GM19395 (cell line): Measurements from ENCODE around the gene FGF7.
"Not testable (repeated sequence)": the region's sequence is repeated elsewhere in the genome, so short reads cannot be mapped to it uniquely, and the experiment has no call there.

ENCODE experiments used
- ATAC-seq: cut with Tn5 transposase; IDR thresholded peaks from one replicate; pipeline ENCODE4 v1.9.1; 2021; ENCODE audit warnings: mild to moderate bottlenecking, moderate library complexity; ENCODE audit not compliant: unreplicated experiment

Gene FGF7

DNA sequence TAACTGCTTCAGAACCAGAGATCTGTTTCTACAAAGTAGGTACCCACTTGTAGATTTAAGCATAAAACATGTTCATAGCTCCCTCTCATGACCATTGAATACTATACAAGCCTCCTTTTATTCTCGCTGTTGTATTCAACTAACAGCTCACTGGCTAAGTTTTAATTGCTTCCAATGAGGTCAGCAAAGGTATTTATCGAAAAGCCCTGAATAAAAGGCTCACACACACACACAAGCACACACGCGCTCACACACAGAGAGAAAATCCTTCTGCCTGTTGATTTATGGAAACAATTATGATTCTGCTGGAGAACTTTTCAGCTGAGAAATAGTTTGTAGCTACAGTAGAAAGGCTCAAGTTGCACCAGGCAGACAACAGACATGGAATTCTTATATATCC, at the start of gene FGF7:
Gene FGF7, plus strand, starts transcription at position 222 of the 400 bp plus-strand sequence. CDS start 1,056 bp downstream, outside the sequence.
- ATAC-seq = no peak

DNA sequence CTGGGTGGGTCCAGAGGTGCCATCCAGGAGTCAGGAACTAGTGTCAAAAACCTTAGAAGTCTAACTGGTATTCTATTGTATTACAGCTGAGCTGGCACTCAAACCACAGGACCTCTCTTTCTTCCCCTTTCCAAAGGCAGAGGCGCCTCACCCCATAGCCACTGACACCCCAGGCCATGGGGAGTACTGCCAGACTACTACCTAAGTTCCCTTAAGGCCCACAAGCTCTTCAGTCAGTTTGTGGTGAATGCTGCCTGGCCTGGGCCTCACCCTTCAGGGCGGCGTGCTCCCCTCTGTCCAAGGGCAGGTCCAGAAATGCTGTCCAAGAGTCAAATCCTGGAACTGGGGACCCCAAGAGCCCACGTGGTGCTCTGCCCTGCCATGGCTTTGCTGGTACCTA, 43.0 kb upstream of the FGF7 start:
- ATAC-seq = no peak

DNA sequence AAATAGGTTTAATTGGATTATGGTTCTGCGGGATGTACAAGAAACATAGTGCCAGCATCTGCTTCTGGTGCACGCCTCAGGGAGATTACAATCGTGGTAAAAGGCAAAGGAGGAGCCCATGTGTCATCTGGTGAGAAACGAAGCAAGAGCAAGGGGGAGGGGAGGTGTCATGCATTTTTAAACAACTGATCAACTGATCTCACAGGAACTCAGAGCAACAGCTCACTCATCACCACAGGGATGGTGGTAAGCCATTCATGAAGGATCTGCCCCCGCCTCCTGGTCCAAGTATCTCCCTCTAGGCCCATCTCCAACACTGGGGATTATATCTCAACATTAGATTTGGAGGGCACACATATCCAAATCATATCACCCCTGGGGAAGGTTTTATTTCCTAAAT, 42.1 kb upstream of the FGF7 start:
- no peak for ATAC-seq

DNA sequence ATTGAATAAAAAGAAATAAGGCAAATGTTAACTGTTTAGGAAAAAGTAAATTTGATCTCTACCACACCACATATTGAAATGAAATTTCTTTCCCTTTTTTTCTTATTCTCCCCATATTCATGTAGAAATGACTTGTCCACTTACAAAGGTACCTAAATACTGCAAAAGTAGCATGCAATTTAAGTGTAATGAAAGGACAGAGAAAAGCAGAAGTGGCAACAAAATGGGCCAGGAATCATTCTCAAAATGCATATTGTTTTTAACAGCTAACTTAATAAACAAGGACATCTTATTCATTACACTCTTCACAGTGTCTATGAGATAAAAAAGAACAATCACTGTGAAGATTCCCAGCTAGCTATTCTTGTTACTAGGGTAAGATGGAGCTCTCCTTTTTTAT, 40.6 kb upstream of the FGF7 start:
- no peak for ATAC-seq

DNA sequence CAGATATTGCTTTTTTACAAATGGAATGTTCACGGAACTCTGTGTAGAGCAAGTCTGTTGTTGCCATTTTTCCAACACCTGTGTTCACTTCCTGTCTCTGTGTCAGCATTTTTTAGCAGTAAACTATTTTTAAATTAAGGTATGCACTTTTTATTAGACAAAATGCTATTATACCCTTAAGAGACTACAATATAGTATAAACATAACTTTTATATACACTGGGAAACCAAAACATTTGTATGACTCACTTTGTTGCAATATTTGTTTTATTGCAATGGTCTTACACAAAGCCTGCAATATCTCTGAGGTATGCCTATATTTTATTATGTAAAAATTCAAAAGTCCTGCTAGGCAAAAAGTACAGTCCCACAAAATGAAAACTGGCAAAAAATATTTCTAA, 39.8 kb upstream of the FGF7 start:
- no peak for ATAC-seq

GRCh38 chr15:49387471-49387870, 35.6 kb upstream of the FGF7 start:
- ATAC-seq = no peak

GRCh38 chr15:49402515-49403296, 20.3 kb upstream of the FGF7 start:
- not testable (repeated sequence) for ATAC-seq

DNA sequence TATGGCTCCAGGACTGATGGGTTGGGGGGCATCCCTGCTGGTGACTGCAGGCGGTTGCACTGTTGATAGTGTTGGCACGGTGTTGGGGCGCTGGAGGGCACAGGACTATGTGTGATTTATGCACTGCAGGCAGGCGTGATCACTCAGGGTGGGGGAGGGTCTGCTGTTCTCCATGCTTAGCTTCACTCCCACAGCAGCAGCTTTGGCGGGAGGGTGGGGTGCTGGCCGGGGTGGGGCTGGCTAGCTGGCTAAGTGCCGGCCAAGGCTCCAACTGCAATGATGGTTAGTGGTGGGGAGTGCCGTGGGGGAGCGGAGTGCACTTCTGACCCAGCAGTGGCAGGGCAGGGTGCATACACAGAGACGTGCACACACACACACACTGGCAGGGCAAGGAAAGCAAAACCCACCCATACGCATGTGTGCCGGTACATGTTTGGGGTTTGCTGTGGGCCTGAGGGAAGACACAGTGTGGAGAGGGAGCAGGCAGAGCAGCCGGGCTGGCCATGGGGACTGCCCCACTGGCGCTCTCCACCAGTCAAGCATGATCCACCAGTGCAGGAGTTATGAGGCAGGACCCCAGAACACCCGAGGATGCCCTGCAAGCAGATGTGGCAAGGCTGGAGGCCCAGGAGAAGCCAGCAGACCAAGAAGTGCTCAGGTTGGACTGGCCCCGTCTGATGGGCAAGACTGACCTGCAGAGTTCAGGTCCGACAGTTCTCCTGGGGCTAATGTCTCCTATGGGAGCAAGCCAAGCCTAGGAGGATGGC, 16.5 kb upstream of the FGF7 start:
- no peak for ATAC-seq

GRCh38 chr15:49410641-49411040, 12.4 kb upstream of the FGF7 start:
- no peak for ATAC-seq

DNA sequence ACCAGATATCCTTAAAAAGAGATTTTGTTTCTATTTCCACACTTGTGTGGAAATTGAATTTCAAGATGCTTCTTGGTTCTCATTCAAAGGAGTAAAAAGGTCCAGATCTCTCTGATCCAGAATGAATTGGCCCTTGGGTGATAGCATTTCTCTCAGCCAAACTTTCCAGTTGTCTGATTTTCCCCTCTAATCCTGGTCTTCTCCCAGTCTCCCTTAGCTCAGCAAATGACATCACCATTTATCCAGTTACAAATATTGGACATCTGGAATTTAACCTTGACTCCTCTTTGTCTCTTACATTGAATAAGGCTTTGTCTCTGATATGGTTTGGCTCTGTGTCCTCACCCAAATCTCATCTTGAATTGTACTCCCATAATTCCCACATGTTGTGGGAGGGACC, 10.2 kb upstream of the FGF7 start:
- no peak for ATAC-seq

DNA sequence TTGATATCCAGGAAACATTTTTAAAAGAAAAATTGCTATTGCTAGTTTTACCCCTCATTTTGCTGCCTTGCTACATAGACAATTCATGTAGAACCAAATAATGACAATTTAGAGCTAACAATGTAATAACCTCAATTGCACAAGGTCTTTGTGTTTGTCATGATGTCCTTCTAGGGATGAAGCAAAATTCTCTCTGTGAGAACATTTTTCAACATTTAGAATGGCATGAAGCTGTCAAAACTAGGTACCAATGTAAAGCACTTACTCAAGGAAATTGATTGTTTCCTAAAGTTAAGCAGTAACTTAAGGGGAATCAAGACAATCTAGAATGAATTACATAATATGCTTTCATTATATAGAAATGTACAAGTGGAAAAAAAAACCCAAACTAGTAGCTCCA, 7.9 kb upstream of the FGF7 start:
- ATAC-seq = no peak

DNA sequence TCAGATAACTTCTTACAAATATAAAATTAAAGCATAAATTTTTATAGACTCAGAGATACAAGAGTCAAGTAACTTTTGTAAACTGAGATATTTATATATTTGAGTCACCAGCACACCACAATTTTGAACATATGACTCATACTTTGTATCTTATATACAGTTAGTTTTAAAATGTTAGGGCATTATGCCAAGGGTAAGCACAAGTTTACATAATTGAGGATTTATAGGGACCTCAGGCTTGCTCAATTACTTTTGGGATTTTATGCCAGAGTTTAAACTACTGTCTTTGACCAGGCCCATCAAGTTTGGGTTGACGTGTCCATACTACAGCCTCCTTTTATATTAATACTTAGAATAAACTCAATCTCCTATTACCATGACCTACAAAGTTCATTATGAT, 7.4 kb upstream of the FGF7 start:
- no peak for ATAC-seq

DNA sequence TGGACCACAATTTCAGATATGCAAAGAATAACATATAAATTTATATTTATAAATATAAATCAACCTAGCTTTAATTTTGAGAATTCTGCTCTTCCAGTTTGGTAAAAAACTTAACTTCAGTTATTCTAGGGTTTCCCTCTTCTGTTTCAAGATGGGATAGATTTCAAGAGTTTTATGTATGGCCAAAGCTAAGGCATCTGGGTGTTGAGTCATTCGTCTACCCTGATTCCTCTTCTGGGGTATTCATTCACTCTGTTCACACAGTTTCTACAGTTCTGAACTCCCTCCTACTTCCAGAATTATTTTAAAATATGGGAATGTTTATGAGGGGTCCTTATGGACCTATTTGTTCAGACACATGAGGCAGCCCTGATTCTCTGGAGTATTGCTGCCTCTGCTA, 4.2 kb upstream of the FGF7 start:
- no peak for ATAC-seq

GRCh38 chr15:49421991-49422390, 1.1 kb upstream of the FGF7 start:
- ATAC-seq = no peak

- no peak for ATAC-seq
Measured at GRCh38 chr15:49423901-49424550, 984 bp downstream of the FGF7 start.

DNA sequence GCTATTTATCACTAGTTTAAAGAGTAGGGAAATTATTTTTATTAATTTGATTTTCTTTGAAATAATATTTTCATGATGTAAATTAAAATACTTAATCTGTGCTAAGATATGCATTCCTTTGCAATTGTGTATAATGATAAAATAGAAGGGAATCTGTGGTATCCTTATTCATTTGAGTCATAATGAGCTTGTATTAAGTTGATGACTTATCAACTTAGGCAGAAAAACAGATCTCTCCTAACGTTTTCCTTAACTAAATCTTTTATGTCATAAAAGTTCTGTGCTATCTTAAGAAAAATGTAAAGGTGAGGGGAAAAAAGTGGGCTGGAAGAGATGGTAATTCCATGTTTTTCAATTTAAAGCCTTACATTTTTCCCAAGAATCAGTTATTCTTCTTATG, 1.9 kb downstream of the FGF7 start:
- ATAC-seq = no peak

- no peak for ATAC-seq
Measured at GRCh38 chr15:49427372-49427771, 4.3 kb downstream of the FGF7 start.

- no peak for ATAC-seq
Measured at GRCh38 chr15:49428409-49429095, 5.5 kb downstream of the FGF7 start.

- no peak for ATAC-seq
Measured at GRCh38 chr15:49430046-49430445, 7.0 kb downstream of the FGF7 start.

- no peak for ATAC-seq
Measured at GRCh38 chr15:49435174-49435573, 12.1 kb downstream of the FGF7 start.

DNA sequence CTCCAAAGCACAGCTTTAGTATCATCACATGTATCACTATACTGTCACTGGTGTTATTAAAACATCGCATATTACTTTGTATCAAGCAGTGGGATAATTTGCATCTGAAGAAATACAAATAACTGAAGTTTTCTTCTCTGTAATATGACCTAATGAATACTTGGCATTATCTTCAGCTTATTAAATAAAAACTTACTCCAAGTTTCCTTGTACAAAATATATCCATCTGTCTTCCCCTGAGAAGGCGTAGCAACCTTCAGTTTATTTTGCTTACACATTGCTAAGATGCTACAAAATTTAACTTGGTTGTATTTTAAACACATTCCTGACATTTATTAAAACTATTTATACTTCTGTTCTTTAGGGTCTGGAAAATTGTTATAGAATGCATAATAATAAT, 13.7 kb downstream of the FGF7 start:
- no peak for ATAC-seq
